K562 (cell line): ENCODE measurements around the gene BUB3.

ENCODE experiments used
- CTCF ChIP-seq, 3 experiments: IDR thresholded peaks in 2 of 3; conservative IDR thresholded peaks in 1 of 3; 2 replicates each; pipeline ENCODE4 v1.5.1; 2011 to 2012; ENCODE audit warnings: low read length in 3 of 3, mild to moderate bottlenecking in 3 of 3, control low read depth in 2 of 3, improper control_type of control experiment in 1 of 3, inconsistent platforms in 1 of 3, low read depth in 1 of 3, mixed read lengths in 1 of 3, moderate library complexity in 1 of 3; ENCODE audit not compliant: insufficient read depth in 2 of 3
- MTA3 ChIP-seq: fragments of 450-650 bp; formaldehyde crosslinking; IDR thresholded peaks from 2 replicates; pipeline ENCODE4 v1.6.1; 2017; ENCODE audit warnings: mild to moderate bottlenecking, borderline replicate concordance
- TF ChIP-seq, protein P1 (sequence below): sonication (generic); formaldehyde crosslinking; IDR thresholded peaks from 2 replicates; pipeline ENCODE4 v1.5.0; 2020; ENCODE audit warnings: missing genetic modification reagents

DNA sequence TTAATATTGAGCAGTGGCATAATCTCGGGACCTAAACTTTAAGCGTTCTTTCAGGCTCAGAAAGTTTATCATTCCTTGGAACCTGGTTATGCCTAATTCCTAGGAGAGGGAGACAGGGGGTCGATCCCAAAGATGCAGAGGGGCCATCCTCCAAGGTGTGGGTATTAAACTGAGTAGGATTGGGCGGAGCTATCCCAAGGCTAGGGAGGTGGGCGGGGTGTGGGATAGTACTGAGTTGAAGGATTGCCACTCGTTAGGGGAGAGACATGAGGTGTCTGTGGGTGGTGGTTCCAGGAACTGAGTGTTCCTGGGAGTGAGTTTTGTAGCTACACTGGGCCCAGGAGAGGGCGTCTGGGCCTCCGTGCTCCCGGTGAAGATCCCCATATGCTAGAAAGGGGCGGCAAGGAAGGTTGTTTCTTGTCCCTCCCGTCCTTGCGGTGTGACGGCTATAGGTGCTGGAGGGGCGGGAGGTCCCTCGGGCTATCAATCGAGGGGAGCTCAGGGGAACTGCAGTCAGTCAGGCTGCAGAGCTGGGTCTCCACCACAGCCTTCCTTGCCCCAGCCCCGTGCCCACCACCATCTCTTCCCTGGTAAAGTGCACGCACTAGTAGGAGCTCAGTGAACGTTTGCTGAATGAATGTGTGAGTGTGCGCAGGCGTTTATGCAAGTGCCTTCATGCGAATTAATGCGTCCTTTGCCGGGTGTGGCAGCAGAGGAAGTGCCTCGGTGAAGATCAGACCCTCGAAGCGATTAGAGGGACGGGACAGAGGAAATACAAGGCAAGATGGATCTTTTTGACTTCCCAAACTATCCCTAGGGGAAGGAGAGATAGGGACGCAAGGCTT is 9.3 kb upstream of the BUB3 start:
- TF ChIP-seq MTA3 (no peak), CTCF (IDR thresholded peaks at IDR 0.05 in 2 of 3, conservative IDR thresholded peaks at IDR 0.05 in 1 of 3; ENCODE audit: insufficient read depth in 2 of 3, low read depth in 1 of 3, low read length in 3 of 3) (peak in 1 of 3 experiments; percentile 23; a peak in 1 of 6 replicates)
- TF ChIP-seq, protein P1, sequence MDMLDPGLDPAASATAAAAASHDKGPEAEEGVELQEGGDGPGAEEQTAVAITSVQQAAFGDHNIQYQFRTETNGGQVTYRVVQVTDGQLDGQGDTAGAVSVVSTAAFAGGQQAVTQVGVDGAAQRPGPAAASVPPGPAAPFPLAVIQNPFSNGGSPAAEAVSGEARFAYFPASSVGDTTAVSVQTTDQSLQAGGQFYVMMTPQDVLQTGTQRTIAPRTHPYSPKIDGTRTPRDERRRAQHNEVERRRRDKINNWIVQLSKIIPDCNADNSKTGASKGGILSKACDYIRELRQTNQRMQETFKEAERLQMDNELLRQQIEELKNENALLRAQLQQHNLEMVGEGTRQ (CRISPR knock-in tag): no peak
